HepG2 (cell line): Measurements from ENCODE around the gene METTL26. TPM values are rescaled to one million over a fixed set of nuclear protein-coding genes. Genes with fewer than 3 reads are reported as not detected.

Source experiments
- ATF1 ChIP-seq: IDR thresholded peaks from 2 replicates; pipeline ENCODE4 v1.6.1; 2016; ENCODE audit warnings: mild to moderate bottlenecking, control low read depth
- CBFB ChIP-seq: sonication (generic); formaldehyde crosslinking; IDR thresholded peaks from 2 replicates; pipeline ENCODE4 v1.4.0; 2020; ENCODE audit warnings: missing genetic modification reagents
- CREM ChIP-seq, 2 experiments: sonication (generic) in 1 of 2; formaldehyde crosslinking in 1 of 2; IDR thresholded peaks; 2 replicates each; pipeline versions ENCODE4 v1.4.0 to v1.6.1; 2016 to 2020; ENCODE audit warnings: antibody characterized with exemption in 1 of 2, mild to moderate bottlenecking in 1 of 2, missing genetic modification reagents in 1 of 2
- FOXA3 ChIP-seq: IDR thresholded peaks from 2 replicates; pipeline ENCODE4 v1.6.1; 2016; ENCODE audit warnings: missing genetic modification reagents, missing compliant biosample characterization
- GABPA ChIP-seq, 2 experiments: IDR thresholded peaks; 2 replicates each; pipeline ENCODE4 v1.6.1; 2011 to 2016; ENCODE audit warnings: low read depth in 2 of 2, low read length in 1 of 2, missing biosample characterization in 1 of 2, missing genetic modification characterization in 1 of 2
- KMT2B ChIP-seq: IDR thresholded peaks from 2 replicates; pipeline ENCODE4 v1.6.1; 2016; ENCODE audit warnings: missing genetic modification reagents, missing compliant biosample characterization
- NFYB ChIP-seq: sonication (generic); formaldehyde crosslinking; IDR thresholded peaks from 2 replicates; pipeline ENCODE4 v1.4.0; 2020; ENCODE audit warnings: missing genetic modification reagents
- PRPF4 ChIP-seq: fragments of 200-400 bp; formaldehyde crosslinking; IDR thresholded peaks from 2 replicates; pipeline ENCODE4 v1.6.1; 2016; ENCODE audit warnings: low read length, low read depth; ENCODE audit not compliant: poor library complexity, severe bottlenecking
- SP1 ChIP-seq, 2 experiments: fragments of 450-650 bp in 1 of 2; sonication (generic) in 1 of 2; formaldehyde crosslinking in 1 of 2; IDR thresholded peaks; 2 replicates each; pipeline versions ENCODE4 v1.4.0 to v1.6.1; 2016 to 2020; ENCODE audit warnings: missing genetic modification reagents in 1 of 2
- SP5 ChIP-seq: IDR thresholded peaks from 2 replicates; pipeline ENCODE4 v1.6.1; 2016; ENCODE audit warnings: low read depth, borderline replicate concordance
- TGIF2 ChIP-seq: IDR thresholded peaks from 2 replicates; pipeline ENCODE4 v1.6.1; 2016; ENCODE audit warnings: control low read depth, missing compliant biosample characterization
- THAP11 ChIP-seq: IDR thresholded peaks from 2 replicates; pipeline ENCODE4 v1.6.1; 2016; ENCODE audit warnings: missing biosample characterization, missing genetic modification reagents
- ZBTB20 ChIP-seq: sonication (generic); formaldehyde crosslinking; IDR thresholded peaks from 2 replicates; pipeline ENCODE4 v1.8.1; 2023; ENCODE audit warnings: missing genetic modification reagents, low read depth, mild to moderate bottlenecking, borderline replicate concordance
- ZFP41 ChIP-seq: sonication (generic); formaldehyde crosslinking; IDR thresholded peaks from 2 replicates; pipeline ENCODE4 v1.4.0; 2020; ENCODE audit warnings: mild to moderate bottlenecking, missing genetic modification reagents, borderline replicate concordance
- ZFYVE20 ChIP-seq: sonication (generic); formaldehyde crosslinking; IDR thresholded peaks from 2 replicates; pipeline ENCODE4 v1.8.0; 2023; ENCODE audit warnings: low read depth, mild to moderate bottlenecking, moderate library complexity, missing genetic modification reagents, borderline replicate concordance
- polyA plus RNA-seq, 8 experiments: library from polyadenylated mRNA; depleted of rRNA in 3 of 8; stranded (reverse) in 7 of 8; unstranded in 1 of 8; fragments of >200 nt; fragmentation: Illumina TruSeq in 4 of 8; extraction: Trizol in 4 of 8; gene quantifications; 2 replicates each; pipeline versions ENCODE4 v1.2.1 to v1.2.3, GENCODE V29; 2011 to 2016; ENCODE audit warnings: low read depth in 4 of 8, missing spikeins in 1 of 8, mixed read lengths in 1 of 8; ENCODE audit not compliant: insufficient read depth in 1 of 8
- total RNA-seq, 5 experiments: library from RNA; depleted of rRNA; stranded (reverse); fragments of >200 nt; fragmentation: Illumina TruSeq; extraction: Trizol; gene quantifications; 2 replicates each; pipeline ENCODE4 v1.2.3, GENCODE V29; 2016; ENCODE audit warnings: low read depth in 1 of 5
- TF ChIP-seq, protein P1 (sequence below): sonication (generic); formaldehyde crosslinking; IDR thresholded peaks from 2 replicates; pipeline ENCODE4 v1.8.0; 2022; ENCODE audit warnings: low read depth, missing genetic modification reagents
- TF ChIP-seq, protein P2 (sequence below): sonication (generic); formaldehyde crosslinking; IDR thresholded peaks from 2 replicates; pipeline ENCODE4 v1.4.0; 2020; ENCODE audit warnings: missing genetic modification reagents; ENCODE audit errors: not compliant biosample characterization
- TF ChIP-seq, protein P3 (sequence below): IDR thresholded peaks from 2 replicates; pipeline ENCODE4 v1.6.1; 2016; ENCODE audit warnings: missing biosample characterization, missing genetic modification reagents, low read depth
- TF ChIP-seq, protein P4 (sequence below): sonication (generic); formaldehyde crosslinking; IDR thresholded peaks from 2 replicates; pipeline ENCODE4 v1.4.0; 2020; ENCODE audit warnings: missing genetic modification reagents, borderline replicate concordance
- TF ChIP-seq, protein P5 (sequence below): sonication (generic); formaldehyde crosslinking; IDR thresholded peaks from 2 replicates; pipeline ENCODE4 v1.5.0; 2020; ENCODE audit warnings: missing genetic modification reagents

METTL26 gene
- total and polyA plus RNA-seq, 2 of the 13 experiments (the other 11 are each of a cell fraction or from before 2014, with no cell fraction given): 65.5 to 70.1 TPM

DNA sequence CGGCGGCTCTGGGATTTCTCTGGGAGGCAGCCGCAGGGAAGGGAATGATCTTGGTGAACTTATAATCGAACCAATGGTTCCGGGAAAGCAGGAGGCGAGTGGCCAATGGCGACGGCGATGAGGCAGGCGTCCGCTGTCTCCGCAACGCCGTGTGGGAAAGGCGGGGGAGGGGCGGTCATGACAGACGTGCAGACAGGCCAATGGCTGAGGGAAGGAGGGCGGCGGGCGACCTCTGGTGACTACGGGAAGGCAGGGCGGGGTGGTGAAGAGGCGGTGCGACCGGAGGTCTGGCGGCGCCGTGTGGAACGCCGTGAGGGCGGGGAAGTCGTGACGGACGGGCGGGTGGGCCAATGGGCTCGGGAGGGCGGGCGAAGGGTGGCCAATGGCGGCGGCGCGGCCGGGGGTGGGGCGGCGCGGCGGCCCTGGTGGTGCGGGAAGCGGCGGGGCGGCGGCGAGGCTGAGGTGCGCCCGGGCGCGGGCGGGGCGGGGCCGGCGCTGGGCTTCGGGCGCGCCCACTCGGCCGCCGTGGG, 46.4 kb downstream of the METTL26 start, which contains the start of gene RAB40C (continued):
- TF ChIP-seq ZBTB20 (CRISPR knock-in tag) (peak; percentile 64; the same call in 1 of the 2 replicates), THAP11 (CRISPR knock-in tag) (peak; percentile 1; the same call in 1 of the 2 replicates), ZFYVE20 (no peak), FOXA3 (CRISPR knock-in tag) (no peak), SP5 (CRISPR knock-in tag) (peak; percentile 48; the same call in 1 of the 2 replicates), KMT2B (CRISPR knock-in tag) (peak; percentile 17; the same call in 1 of the 2 replicates), SP1 (IDR thresholded peaks at IDR 0.05) (peak; percentile 70; the same call in 1 of the 2 replicates), SP1 (CRISPR knock-in tag; IDR thresholded peaks at IDR 0.05) (peak; percentile 85), PRPF4 (no peak), CBFB (0 out of 2 replicates have a peak, but pooled peaks have one; percentile 10), GABPA (IDR thresholded peaks at IDR 0.05; ENCODE audit: low read depth, low read length) (peak; percentile 64), GABPA (CRISPR knock-in tag; IDR thresholded peaks at IDR 0.05; ENCODE audit: low read depth) (peak; percentile 65), NFYB (CRISPR knock-in tag) (peak; percentile 77), ATF1 (CRISPR knock-in tag) (0 out of 2 replicates have a peak, but pooled peaks have one; percentile 44), TGIF2 (CRISPR knock-in tag) (peak; percentile 18; the same call in 1 of the 2 replicates), ZFP41 (CRISPR knock-in tag) (no peak), CREM (IDR thresholded peaks at IDR 0.05) (peak; percentile 54), CREM (CRISPR knock-in tag; IDR thresholded peaks at IDR 0.05) (no peak)
- TF ChIP-seq, protein P1, sequence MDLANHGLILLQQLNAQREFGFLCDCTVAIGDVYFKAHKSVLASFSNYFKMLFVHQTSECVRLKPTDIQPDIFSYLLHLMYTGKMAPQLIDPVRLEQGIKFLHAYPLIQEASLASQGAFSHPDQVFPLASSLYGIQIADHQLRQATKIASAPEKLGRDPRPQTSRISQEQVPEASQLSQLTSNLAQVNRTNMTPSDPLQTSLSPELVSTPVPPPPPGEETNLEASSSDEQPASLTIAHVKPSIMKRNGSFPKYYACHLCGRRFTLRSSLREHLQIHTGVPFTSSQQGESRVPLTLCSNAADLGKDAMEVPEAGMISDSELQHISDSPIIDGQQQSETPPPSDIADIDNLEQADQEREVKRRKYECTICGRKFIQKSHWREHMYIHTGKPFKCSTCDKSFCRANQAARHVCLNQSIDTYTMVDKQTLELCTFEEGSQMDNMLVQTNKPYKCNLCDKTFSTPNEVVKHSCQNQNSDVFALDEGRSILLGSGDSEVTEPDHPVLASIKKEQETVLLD (CRISPR knock-in tag): peak; percentile 80
- TF ChIP-seq, protein P2, sequence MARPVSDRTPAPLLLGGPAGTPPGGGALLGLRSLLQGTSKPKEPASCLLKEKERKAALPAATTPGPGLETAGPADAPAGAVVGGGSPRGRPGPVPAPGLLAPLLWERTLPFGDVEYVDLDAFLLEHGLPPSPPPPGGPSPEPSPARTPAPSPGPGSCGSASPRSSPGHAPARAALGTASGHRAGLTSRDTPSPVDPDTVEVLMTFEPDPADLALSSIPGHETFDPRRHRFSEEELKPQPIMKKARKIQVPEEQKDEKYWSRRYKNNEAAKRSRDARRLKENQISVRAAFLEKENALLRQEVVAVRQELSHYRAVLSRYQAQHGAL (CRISPR knock-in tag): no peak
- TF ChIP-seq, protein P3, sequence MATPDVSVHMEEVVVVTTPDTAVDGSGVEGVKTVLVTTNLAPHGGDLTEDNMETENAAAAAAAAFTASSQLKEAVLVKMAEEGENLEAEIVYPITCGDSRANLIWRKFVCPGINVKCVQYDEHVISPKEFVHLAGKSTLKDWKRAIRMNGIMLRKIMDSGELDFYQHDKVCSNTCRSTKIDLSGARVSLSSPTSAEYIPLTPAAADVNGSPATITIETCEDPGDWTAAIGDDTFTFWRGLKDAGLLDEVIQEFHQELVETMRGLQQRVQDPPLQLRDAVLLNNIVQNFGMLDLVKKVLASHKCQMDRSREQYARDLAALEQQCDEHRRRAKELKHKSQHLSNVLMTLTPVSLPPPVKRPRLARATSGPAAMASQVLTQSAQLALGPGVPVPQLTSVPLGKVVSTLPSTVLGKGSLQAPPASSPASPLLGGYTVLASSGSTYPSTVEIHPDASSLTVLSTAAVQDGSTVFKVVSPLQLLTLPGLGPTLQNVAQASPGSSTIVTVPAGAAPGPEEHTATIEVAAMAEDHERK: peak; percentile 30
- TF ChIP-seq, protein P4, sequence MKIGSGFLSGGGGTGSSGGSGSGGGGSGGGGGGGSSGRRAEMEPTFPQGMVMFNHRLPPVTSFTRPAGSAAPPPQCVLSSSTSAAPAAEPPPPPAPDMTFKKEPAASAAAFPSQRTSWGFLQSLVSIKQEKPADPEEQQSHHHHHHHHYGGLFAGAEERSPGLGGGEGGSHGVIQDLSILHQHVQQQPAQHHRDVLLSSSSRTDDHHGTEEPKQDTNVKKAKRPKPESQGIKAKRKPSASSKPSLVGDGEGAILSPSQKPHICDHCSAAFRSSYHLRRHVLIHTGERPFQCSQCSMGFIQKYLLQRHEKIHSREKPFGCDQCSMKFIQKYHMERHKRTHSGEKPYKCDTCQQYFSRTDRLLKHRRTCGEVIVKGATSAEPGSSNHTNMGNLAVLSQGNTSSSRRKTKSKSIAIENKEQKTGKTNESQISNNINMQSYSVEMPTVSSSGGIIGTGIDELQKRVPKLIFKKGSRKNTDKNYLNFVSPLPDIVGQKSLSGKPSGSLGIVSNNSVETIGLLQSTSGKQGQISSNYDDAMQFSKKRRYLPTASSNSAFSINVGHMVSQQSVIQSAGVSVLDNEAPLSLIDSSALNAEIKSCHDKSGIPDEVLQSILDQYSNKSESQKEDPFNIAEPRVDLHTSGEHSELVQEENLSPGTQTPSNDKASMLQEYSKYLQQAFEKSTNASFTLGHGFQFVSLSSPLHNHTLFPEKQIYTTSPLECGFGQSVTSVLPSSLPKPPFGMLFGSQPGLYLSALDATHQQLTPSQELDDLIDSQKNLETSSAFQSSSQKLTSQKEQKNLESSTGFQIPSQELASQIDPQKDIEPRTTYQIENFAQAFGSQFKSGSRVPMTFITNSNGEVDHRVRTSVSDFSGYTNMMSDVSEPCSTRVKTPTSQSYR (CRISPR knock-in tag): peak; percentile 95
- TF ChIP-seq, protein P5, sequence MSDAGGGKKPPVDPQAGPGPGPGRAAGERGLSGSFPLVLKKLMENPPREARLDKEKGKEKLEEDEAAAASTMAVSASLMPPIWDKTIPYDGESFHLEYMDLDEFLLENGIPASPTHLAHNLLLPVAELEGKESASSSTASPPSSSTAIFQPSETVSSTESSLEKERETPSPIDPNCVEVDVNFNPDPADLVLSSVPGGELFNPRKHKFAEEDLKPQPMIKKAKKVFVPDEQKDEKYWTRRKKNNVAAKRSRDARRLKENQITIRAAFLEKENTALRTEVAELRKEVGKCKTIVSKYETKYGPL (CRISPR knock-in tag): no peak
